ENCODE results near the gene ZNF358. TPM values are rescaled to one million over a fixed set of nuclear protein-coding genes. Genes with fewer than 3 reads are reported as not detected.

Gene ZNF358
- total RNA-seq, 6 experiments from 2014 or later: 15.3 to 35.1 (median 24.8) TPM

DNA sequence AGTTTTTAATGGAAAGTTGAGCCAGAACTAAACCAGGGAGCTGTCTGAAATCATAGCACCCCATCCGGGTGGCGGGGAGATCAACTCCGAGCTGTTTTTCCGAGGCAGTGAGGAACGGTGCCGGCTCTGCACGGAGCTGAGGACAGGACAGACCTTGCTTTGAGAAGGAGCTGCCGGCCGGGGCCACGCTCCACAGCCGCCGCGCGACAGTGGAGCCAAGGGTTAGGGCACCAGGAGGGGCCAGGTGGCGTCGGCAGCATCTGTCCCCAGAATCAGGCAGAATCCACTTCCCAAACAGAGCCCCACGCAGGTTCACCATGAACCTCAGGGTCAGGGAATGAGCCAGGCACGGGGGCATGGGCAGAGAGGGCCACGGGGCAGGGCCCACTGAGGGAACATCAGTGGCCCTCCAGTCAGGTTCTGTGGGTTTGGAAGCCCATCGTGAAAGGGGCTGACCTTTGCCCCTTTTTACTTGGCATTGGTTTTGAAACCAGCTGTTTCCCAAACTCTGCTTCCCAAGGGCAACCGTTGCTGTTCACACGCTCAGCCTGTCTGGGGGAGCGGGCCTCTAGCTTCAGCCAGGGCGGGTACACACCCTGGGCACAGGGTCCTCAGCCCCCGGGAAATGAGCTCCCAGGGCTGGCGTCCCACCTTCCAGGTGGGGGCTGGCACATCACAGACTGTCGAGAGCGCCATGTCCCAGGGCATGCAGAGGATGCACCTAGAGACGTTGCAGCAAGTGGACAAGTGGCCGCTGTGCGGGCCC is 45.2 kb upstream of the ZNF358 start:
- ATAC-seq: peak in 1 of 4 donors; percentile 24
- intact Hi-C loops (cut with DNase I): no loop called here

DNA sequence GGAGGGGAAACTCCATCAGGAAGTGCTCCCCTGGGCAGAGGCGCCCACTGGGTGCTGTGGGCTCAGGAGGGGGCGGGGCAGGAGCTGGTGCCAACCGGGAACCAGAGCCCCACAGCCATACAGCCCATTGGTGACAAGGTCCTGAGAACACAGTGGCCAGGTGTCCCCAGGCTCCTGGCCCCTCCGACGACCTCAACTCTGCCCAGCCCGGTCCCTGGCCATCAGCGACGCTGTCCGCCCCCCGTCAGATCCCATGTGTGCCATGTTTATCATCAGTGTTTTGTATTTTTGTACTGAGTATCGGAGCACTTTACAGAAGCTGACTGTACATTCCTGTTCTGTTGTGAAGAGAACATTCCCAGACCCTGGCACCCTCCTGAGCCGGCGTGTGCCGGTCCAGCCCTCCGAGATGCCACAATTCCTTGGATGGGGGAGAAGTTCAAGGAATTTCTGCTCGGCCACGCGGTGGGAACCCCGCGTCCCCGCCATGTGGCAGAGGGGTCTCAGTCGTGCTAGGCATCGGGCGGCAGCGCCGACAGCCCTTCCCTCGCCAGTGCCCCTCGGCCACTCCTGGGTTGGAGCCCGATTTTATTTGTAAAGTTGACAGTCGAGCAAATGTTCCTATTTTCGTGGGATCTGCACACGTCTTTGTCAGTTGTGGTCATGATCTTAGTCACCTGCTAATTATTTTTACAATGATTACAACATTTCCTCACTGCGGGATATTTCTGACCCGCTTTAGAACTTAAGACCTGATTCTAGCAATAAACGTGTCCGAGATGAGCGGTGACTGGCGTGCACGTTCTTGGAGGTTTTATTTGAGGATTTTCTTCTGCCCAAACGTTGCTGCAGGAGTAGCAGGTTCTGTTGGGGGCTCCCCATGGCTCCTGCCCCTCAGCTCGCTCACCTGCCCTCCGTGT is 43.9 kb upstream of the ZNF358 start:
- DNase-seq (no peak), ATAC-seq (no peak)
- no peaks in the 10 kb centered on the region for H3K9me3 ChIP-seq
- H3K27me3 ChIP-seq: no peaks in the 10 kb centered on the region
- no peak overlapping the region for H3K4me3 ChIP-seq
- 70% methylated on average over 22 of the region's 42 CpGs for WGBS (ENCODE audit: insufficient coverage, low coverage, low lambda C conversion rate, missing lambda C conversion rate)
- intact Hi-C loops (cut with DNase I): no loop called here
- H3K36me3 ChIP-seq: peaks cover 0 to 38% (median 1%) of the 10 kb centered on the region in 4 donors
- H3K4me1 ChIP-seq: no peaks in the 10 kb centered on the region
- no peak overlapping the region for H3K27ac ChIP-seq
- TF ChIP-seq POLR2A (IDR thresholded peaks at IDR 0.05): no peak
- TF ChIP-seq, protein P1, sequence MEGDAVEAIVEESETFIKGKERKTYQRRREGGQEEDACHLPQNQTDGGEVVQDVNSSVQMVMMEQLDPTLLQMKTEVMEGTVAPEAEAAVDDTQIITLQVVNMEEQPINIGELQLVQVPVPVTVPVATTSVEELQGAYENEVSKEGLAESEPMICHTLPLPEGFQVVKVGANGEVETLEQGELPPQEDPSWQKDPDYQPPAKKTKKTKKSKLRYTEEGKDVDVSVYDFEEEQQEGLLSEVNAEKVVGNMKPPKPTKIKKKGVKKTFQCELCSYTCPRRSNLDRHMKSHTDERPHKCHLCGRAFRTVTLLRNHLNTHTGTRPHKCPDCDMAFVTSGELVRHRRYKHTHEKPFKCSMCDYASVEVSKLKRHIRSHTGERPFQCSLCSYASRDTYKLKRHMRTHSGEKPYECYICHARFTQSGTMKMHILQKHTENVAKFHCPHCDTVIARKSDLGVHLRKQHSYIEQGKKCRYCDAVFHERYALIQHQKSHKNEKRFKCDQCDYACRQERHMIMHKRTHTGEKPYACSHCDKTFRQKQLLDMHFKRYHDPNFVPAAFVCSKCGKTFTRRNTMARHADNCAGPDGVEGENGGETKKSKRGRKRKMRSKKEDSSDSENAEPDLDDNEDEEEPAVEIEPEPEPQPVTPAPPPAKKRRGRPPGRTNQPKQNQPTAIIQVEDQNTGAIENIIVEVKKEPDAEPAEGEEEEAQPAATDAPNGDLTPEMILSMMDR (IDR thresholded peaks at IDR 0.05): no peak

More for the DNA sequence above, 45.2 kb upstream of the ZNF358 start:
- 20% methylated on average over 1 of the region's 31 CpGs for WGBS (ENCODE audit: insufficient coverage, low coverage, low lambda C conversion rate, missing lambda C conversion rate)
- no peak overlapping the region for H3K4me3 ChIP-seq
- H3K4me1 ChIP-seq: no peaks in the 10 kb centered on the region
- peaks cover 0 to 39% (median 1%) of the 10 kb centered on the region in 4 donors for H3K36me3 ChIP-seq
- DNase-seq: no peak
- no peaks in the 10 kb centered on the region for H3K27me3 ChIP-seq
- TF ChIP-seq POLR2A (IDR thresholded peaks at IDR 0.05): no peak
- H3K27ac ChIP-seq: no peak overlapping the region
- no peaks in the 10 kb centered on the region for H3K9me3 ChIP-seq

DNA sequence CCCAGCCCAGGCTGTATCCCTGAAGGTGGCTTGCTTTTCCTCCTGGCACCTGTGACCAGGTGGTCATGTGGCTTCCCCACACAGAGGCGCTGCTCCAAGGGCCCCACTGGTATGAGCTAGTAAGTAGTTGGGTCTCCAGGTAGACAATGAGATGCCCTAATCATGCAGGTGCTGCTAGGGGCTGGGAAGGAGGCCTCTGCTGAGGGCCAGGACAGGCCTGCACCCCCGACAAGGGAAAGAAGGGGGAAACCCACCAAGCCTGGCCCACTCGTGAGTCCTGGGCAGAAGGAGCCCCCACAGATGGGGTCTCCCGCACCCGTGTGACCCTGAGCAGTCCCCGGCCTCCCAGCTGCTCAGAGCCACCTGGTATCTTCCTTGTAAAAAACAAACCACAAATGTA is 40.2 kb upstream of the ZNF358 start:
- no peak for ATAC-seq
- no peaks in the 10 kb centered on the region for H3K9me3 ChIP-seq
- TF ChIP-seq, protein P1 (IDR thresholded peaks at IDR 0.05): no peak
- TF ChIP-seq POLR2A (IDR thresholded peaks at IDR 0.05): no peak
- DNase-seq: no peak
- no peaks in the 10 kb centered on the region for H3K27me3 ChIP-seq
- H3K4me3 ChIP-seq: no peak overlapping the region
- 78% methylated on average over 3 of the region's 6 CpGs for WGBS (ENCODE audit: insufficient coverage, low coverage, low lambda C conversion rate, missing lambda C conversion rate)
- peaks cover 0 to 5% (median 0%) of the 10 kb centered on the region in 4 donors for H3K36me3 ChIP-seq
- H3K4me1 ChIP-seq: peaks cover 0 to 3% (median 0%) of the 10 kb centered on the region in 4 donors
- H3K27ac ChIP-seq: no peak overlapping the region
- intact Hi-C loops (cut with DNase I): no loop called here

DNA sequence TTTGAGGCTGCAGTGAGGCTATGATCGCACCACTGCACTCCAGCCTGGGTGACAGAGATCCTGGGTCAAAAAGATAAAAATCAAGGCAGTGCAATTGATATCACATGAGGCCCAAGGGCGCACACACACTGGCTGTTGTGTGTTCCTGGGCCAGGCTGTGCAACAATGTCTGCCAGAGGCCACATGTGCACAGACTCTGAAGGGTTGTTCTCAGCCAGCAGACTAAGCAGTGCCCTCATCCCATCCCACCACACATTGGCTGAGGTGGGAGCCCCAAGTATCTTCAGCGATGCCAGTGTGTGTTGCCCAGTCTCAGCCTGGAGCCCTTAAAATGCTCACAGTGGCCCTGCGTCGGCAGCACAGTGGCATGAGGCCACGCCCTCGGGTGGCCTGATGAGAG is 39.7 kb upstream of the ZNF358 start:
- Histone ChIP-seq H3K9me3 (no peaks in the 10 kb centered on the region), H3K27ac (no peak overlapping the region), H3K4me1 (peaks cover 0 to 3% (median 0%) of the 10 kb centered on the region in 4 donors), H3K4me3 (no peak overlapping the region), H3K27me3 (no peaks in the 10 kb centered on the region), H3K36me3 (peaks cover 0 to 4% (median 0%) of the 10 kb centered on the region in 4 donors)
- WGBS (ENCODE audit: insufficient coverage, low coverage, low lambda C conversion rate, missing lambda C conversion rate): 67% methylated on average over 1 of the region's 7 CpGs
- intact Hi-C loops (cut with DNase I): no loop called here
- DNase-seq (no peak), ATAC-seq (no peak)
- TF ChIP-seq, protein P1 (IDR thresholded peaks at IDR 0.05): no peak
- TF ChIP-seq POLR2A (IDR thresholded peaks at IDR 0.05): no peak

All from right lobe of liver (tissue), 6 donors.